K562 treated with DMSO at 1 percent for 12 hours (cell line): ENCODE results near the gene SYCE3. TPM values are rescaled to one million over a fixed set of nuclear protein-coding genes. Genes with fewer than 3 reads are reported as not detected.

Experiments used
- total RNA-seq: library from RNA; unstranded; fragments of 300-600 nt; gene quantifications from 2 replicates; pipeline ENCODE4 v1.2.3, GENCODE V29; 2022; ENCODE audit not compliant: insufficient read depth

The SYCE3 gene, protein sequence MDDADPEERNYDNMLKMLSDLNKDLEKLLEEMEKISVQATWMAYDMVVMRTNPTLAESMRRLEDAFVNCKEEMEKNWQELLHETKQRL
- not detected in 2 replicates for total RNA-seq

DNA sequence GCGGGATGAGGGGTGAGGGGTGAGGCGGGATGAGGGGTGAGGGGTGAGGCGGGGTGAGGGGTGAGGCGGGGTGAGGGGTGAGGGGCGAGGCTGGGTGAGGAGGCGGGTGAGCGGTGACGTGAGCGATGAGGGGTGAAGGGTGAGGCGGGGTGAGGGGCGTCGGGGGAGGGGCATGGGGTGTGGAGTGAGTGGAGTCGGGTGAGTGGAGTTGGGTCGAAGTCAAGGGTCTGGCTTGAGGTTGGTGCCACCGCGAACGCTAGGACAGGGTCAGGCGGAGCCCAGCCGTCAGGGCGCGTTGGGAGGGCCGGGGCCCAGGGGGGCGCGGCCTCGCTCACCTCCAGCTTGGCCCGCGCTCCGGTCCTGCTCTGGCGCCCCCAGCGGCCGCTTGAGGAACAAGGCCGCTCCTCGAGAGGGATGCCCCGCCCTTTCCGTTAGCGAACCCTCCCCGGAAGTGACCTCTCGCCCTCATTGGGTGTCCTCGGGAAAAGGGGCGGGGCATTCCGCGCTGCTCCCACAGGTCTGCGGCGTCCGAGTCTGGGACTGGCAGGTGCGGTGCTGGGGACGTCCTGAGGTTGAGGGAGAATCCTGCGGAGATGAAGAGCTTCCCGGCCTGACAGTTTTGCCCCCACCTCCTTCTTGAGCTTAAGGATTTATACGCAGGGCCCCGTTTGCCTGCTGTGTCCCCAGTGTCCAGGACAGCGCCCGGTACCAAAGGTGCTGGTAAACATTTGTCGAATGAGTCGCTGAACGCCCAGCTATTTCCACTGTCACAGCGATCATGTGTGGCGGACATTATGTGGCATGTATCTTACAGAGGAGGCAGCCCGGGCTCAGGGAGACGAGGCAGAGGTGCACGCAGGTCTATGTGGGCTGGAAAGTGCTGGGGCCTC is at the start of gene SYCE3:
SYCE3 (minus strand) TSS at position 397 of the 890 bp plus-strand sequence. CDS start 6,514 bp downstream, outside the sequence.

GRCh38 chr22:50600538-50600937 is 37.8 kb upstream of the SYCE3 start, which contains the start of gene MAPK8IP2:
Gene MAPK8IP2, plus strand, starts transcription at chr22:50600793. Its CDS starts 26 bp downstream, at chr22:50600819.

DNA sequence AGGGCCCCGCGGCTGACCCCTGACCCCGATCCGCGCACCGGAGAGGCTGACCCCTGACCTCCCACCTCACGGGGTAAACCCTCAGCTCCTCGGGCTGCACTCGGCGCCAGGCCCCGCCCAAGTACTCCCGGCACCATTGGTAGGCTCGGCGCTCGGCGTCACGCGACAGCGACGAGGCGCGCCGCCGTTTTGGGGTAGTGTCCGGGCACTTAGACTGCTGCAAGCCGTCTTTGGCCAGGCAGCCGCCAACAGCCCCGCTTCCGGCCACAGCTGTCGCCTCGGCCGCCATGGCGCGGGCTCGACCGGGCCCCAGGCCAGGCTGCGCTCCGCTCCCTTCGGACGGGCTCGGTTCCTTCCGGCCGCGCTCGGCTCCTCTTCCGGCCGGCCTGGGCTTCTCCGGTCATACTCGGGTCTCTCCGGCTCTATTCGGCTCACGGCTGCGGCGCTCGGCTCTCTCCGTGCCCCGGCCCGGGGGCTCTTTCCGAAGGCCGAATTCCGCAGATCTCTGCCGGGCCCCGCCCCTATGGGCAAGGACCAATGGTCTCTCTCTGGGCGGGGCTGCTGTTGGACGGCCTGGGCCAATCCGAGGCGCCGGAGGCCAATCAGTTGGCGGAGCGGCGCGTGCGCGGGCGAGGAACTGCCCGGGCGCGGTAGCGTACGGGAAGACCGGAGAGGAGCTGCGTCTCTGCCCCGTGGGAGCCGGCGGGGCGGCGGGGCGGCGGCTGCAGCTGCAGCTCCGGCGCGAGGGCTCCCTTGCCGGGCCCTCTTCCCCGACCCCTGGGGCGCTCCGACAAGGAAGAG is 20.0 kb upstream of the SYCE3 start, which contains the start of gene CHKB:
CHKB (minus strand) TSS at position 357 of the 801 bp plus-strand sequence; CDS start at position 289, 68 bp downstream.

DNA sequence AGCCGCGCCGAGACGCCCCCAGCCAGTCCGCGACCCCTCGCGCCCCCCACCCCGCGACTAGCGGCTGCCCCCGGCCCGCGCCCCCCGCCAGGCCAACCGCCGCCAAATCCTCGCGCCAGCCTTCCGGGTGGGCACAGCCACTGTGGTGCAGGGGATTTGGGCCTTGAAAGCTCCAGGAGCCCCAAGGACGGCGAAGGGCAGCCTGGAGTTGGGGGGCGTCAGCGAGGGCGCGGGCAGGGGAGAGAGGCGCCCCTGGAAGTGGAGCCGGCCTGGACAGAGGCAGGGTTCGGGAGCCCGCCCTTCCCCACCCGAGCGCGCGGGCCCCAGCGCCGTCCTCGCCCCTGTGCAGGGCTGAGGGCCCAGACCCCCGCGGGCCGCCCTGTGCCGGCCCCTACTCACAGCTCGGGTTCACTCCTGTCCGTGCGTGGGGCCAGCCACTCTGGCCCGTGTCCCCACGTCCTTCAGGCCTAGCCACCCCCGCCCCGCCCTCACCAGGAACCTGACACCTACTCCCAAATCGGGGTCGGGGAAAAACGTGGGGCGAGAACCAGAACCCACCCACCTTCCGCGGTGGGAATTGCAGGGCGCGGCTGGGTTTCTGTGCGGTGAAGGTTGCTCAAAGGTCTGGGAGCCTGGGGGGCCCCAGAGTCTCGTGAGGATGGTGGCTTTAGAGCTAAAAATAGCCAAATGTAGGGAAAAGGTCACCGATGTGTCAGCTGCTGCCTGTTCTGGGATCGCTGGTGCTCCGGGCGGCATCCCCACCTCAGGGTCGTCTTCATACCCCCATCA is 15.5 kb upstream of the SYCE3 start, which contains the start of gene CPT1B:
CPT1B (minus strand) TSS at position 441 of the 789 bp plus-strand sequence. CDS start 512 bp downstream, outside the sequence.

GRCh38 chr22:50545522-50546325 is 17.0 kb downstream of the SYCE3 start, which contains the start of gene KLHDC7B:
Gene KLHDC7B, plus strand, starts transcription at chr22:50545899. Its CDS starts 345 bp downstream, at chr22:50546244.

DNA sequence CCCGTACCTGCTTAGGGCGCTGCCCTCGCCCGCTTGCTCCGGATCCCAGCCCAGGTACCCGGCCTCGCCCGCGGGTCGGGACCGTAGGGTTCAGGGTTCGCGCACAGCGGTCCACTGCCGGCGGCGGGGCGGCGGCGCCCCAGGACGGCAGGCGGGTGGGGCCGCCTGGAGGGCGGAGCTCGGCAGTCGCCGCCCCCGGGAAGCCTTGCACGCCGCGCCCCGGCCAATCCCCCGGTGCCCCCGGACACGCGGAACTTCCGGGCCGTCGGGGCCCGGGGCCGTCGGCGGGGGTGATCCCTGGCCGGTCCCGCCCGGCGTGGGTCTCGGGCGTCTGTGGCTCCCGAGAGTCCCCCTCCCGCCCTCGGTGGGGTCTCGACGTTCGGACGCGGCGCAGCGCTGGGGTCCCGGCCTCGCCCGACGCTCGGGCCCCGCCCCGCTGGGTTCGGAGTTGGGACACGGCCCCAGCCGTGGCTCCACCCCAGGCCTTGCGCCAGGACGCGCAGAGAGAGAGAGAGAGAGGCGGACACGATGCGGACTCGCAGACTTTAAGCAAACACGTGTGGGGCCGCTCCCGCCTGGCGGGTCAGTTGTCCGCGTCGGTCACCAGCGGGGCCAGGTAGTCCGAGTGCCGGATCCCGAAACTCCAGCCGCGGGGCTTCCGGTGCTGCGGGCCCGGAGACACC is 32.7 kb downstream of the SYCE3 start, which contains the start of gene TYMP:
TYMP (minus strand) TSS at position 116 of the 683 bp plus-strand sequence. CDS start 303 bp downstream, outside the sequence.

GRCh38 chr22:50525104-50525857 is 37.4 kb downstream of the SYCE3 start, which contains the start of gene SCO2:
Gene SCO2, minus strand, starts transcription at chr22:50525598. Its CDS starts 1,187 bp downstream, at chr22:50524411.

GRCh38 chr22:50507991-50508884 is 54.5 kb downstream of the SYCE3 start, which contains the start of gene NCAPH2:
Gene NCAPH2, plus strand, starts transcription at chr22:50508224. Its CDS starts 114 bp downstream, at chr22:50508338.

DNA sequence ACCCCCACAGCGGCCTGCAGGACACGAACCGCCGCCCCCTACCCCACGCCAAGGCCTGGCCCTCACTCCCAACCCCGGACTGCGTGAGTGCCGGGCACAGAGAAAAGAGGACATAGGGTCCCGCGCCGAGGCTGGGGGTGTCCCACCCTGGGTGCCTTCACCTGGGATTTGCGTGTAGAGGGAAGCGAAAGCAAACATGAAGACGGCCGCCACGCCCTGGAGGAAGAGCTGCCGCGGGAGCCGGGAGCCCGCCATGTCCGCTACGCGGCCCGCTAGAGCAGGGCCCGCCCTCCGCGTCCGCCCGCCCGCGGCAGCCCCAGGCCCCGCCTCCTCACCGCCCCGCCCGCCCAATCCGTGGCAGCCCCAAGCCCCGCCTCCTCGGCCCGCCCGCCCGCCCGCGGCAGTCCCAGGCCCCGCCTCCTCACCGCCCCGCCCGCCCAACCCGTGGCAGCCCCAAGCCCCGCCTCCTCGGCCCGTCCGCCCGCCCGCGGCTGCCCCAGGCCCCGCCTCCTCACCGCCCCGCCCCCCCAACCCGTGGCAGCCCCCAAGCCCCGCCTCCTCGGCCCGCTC is 55.2 kb downstream of the SYCE3 start, which contains the start of gene LMF2:
LMF2 (minus strand) TSS at position 282 of the 570 bp plus-strand sequence; CDS start at position 255, 27 bp downstream.

Other genes starting within 250 kb of the SYCE3 start
- 1.6 and 2.8 TPM in 2 replicates for gene DENND6B, start 235.9 kb downstream of the SYCE3 start, total RNA-seq
- 41.2 and 53.8 TPM in 2 replicates for gene PPP6R2, start 219.6 kb downstream of the SYCE3 start, total RNA-seq
- 39.8 and 53.2 TPM in 2 replicates for gene SBF1, start 87.9 kb downstream of the SYCE3 start, total RNA-seq
- 5.9 and 9.7 TPM in 2 replicates for gene ADM2, start 81.4 kb downstream of the SYCE3 start, total RNA-seq
- not detected in 2 replicates for gene MIOX, start 76.1 kb downstream of the SYCE3 start, total RNA-seq
- 47.0 and 59.2 TPM in 2 replicates for gene LMF2, start 55.2 kb downstream of the SYCE3 start, total RNA-seq
- 73.6 and 85.3 TPM in 2 replicates for gene NCAPH2, start 54.7 kb downstream of the SYCE3 start, total RNA-seq
- gene SCO2, start 37.3 kb downstream of the SYCE3 start, total RNA-seq, result 1.5 and 4.1 TPM in 2 replicates
- gene TYMP, start 32.9 kb downstream of the SYCE3 start, total RNA-seq, result 1.9 and 8.0 TPM in 2 replicates
- 7.0 and 9.5 TPM in 2 replicates for gene KLHDC7B, start 17.0 kb downstream of the SYCE3 start, total RNA-seq
- 4.1 and 13.6 TPM in 2 replicates for gene CPT1B, start 15.5 kb upstream of the SYCE3 start, total RNA-seq
- gene CHKB, start 19.9 kb upstream of the SYCE3 start, total RNA-seq, result 9.6 and 19.1 TPM in 2 replicates
- gene MAPK8IP2, start 37.9 kb upstream of the SYCE3 start, total RNA-seq, result 0.35 and 0.79 TPM in 2 replicates
- gene ARSA, start 65.2 kb upstream of the SYCE3 start, total RNA-seq, result 14.6 and 20.1 TPM in 2 replicates
- not detected in 2 replicates for gene SHANK3, start 109.9 kb upstream of the SYCE3 start, total RNA-seq
- gene ACR, start 175.3 kb upstream of the SYCE3 start, total RNA-seq, result not detected in 2 replicates
- gene RABL2B, start 220.7 kb upstream of the SYCE3 start, total RNA-seq, result 2.5 and 4.8 TPM in 2 replicates